GM12878 (cell line): Measurements from ENCODE around the gene CFAP161. TPM values are rescaled to one million over a fixed set of nuclear protein-coding genes. Genes with fewer than 3 reads are reported as not detected.

Source experiments
- ATAC-seq: fragments of 200-7000 bp; cut with Tn5 transposase; 3 replicates; pipeline ENCODE4 v1.9.1; 2020; ENCODE audit warnings: mild to moderate bottlenecking, moderate library complexity
- BruUV-seq: library from RNA; stranded (reverse); fragments of 400-500 nt; replicated peaks from 2 replicates; lab custom pipeline; 2021; lab: Mats Ljungman, UMichigan
- CTCF ChIA-PET: fragments of 300-600 bp; sonication (Branson Sonifier 250); formaldehyde crosslinking; extraction: SDS; loops from one replicate; lab custom pipeline; 2021; ENCODE audit warnings: inconsistent platforms; lab: Yijun Ruan, JAX
- POLR2A ChIA-PET: fragments of 350-600 bp; formaldehyde crosslinking; extraction: SDS; loops from one replicate; lab custom pipeline; 2021; ENCODE audit warnings: inconsistent platforms; lab: Charles Lee
- RAD21 ChIA-PET: fragments of 300-600 bp; sonication (Branson Sonifier 250); formaldehyde crosslinking; loops from one replicate; lab custom pipeline; 2023; ENCODE audit warnings: antibody characterized with exemption; ENCODE audit not compliant: unreplicated experiment; lab: Charles Lee
- SMC1A ChIA-PET: fragments of 300-600 bp; sonication (Branson Sonifier 250); formaldehyde crosslinking; loops from one replicate; lab custom pipeline; 2023; ENCODE audit not compliant: unreplicated experiment, uncharacterized antibody; lab: Charles Lee
- DNase-seq: peaks from one replicate; pipeline ENCODE4 v3.0.0-alpha.2; 2011; ENCODE audit warnings: low read depth, low spot score
- FAIRE-seq: peaks from 3 replicates; lab custom pipeline; 2011; peaks lifted over from hg19 to GRCh38; lab: Jason Lieb, UNC
- H2AFZ ChIP-seq: 2 replicates; pipeline ENCODE4 v1.6.0; 2011; ENCODE audit warnings: low read depth, low read length, control low read depth; ENCODE audit not compliant: control insufficient read depth
- H3K27ac ChIP-seq: 2 replicates; pipeline ENCODE4 v1.5.1; 2011; ENCODE audit warnings: control low read depth; ENCODE audit not compliant: control insufficient read depth, insufficient read depth
- H3K27me3 ChIP-seq, 2 experiments: replicated peaks in 1 of 2; 2 replicates each; pipeline versions ENCODE4 v1.6.0 to v1.6.1; 2011; ENCODE audit warnings: low read length in 1 of 2; ENCODE audit not compliant: control insufficient read depth in 2 of 2, insufficient read depth in 2 of 2
- H3K36me3 ChIP-seq, 2 experiments: 2 replicates each; pipeline ENCODE4 v1.5.1; 2011; ENCODE audit warnings: low read length in 1 of 2; ENCODE audit not compliant: control insufficient read depth in 2 of 2, insufficient read depth in 2 of 2
- H3K4me1 ChIP-seq: 2 replicates; pipeline ENCODE4 v1.6.1; 2011; ENCODE audit warnings: mild to moderate bottlenecking, low read length, moderate library complexity, mixed read lengths; ENCODE audit not compliant: control insufficient read depth, insufficient read depth
- H3K4me2 ChIP-seq: 2 replicates; pipeline ENCODE4 v1.6.0; 2011; ENCODE audit warnings: control low read depth; ENCODE audit not compliant: control insufficient read depth, insufficient read depth
- H3K4me3 ChIP-seq: fragments of 200-600 bp; sonication (generic); 2 replicates; pipeline ENCODE4 v1.5.1; 2016
- H3K79me2 ChIP-seq: 2 replicates; pipeline ENCODE4 v1.6.0; 2011; ENCODE audit warnings: low read length; ENCODE audit not compliant: control insufficient read depth, insufficient read depth
- H3K9ac ChIP-seq: 2 replicates; pipeline ENCODE4 v1.8.0; 2011; ENCODE audit warnings: low read length, control low read depth, mixed read lengths; ENCODE audit not compliant: control insufficient read depth, insufficient read depth
- H3K9me3 ChIP-seq: replicated peaks from 3 replicates; pipeline ENCODE4 v1.5.1; 2011; ENCODE audit warnings: mild to moderate bottlenecking, low read length; ENCODE audit not compliant: control insufficient read depth, insufficient read depth
- H4K20me1 ChIP-seq: 2 replicates; pipeline ENCODE4 v1.6.0; 2011; ENCODE audit not compliant: control insufficient read depth, insufficient read depth
- GATAD2B ChIP-seq: fragments of 450-650 bp; conservative IDR thresholded peaks from 2 replicates; pipeline ENCODE4 v1.6.1; 2017; ENCODE audit warnings: low read depth, mild to moderate bottlenecking, moderate library complexity
- NR2C2 ChIP-seq: IDR thresholded peaks from 2 replicates; pipeline ENCODE4 v1.6.1; 2011; ENCODE audit warnings: borderline replicate concordance, low read depth; ENCODE audit not compliant: control insufficient read depth, insufficient read length
- ZZZ3 ChIP-seq: IDR thresholded peaks from 2 replicates; pipeline ENCODE4 v1.6.1; 2011; ENCODE audit warnings: low read depth; ENCODE audit not compliant: control insufficient read depth, insufficient read length
- WGBS: methylation state at CpG from one replicate; pipeline ENCODE4 v1.1.6; 2016; ENCODE audit warnings: low lambda C conversion rate; ENCODE audit not compliant: insufficient replicate concordance, insufficient coverage; ENCODE audit errors: missing lambda C conversion rate; 5-methylcytosine and 5-hydroxymethylcytosine counted together
- in situ Hi-C: fragments of 300-500 bp; cut with MboI; formaldehyde crosslinking; loops from 9 replicates; pipeline ENCODE4 v1.14.3; 2018; ENCODE audit warnings: mixed read lengths
- intact Hi-C: fragments of 100-400 bp; cut with micrococcal nuclease; formaldehyde crosslinking; loops from one replicate; pipeline ENCODE4 v1.14.2; 2022; ENCODE audit not compliant: unreplicated experiment
- polyA plus RNA-seq, 11 experiments: library from polyadenylated mRNA; depleted of rRNA in 4 of 11; unstranded in 6 of 11; stranded (reverse) in 5 of 11; fragments of >200 nt; fragmentation: Nextera tagmentation in 4 of 11; fragmentation: Illumina TruSeq in 1 of 11; extraction: Ambion mirVana in 4 of 11; extraction: Trizol in 1 of 11; gene quantifications; 1 replicate in 1 of 11; 2 replicates in 10 of 11; pipeline versions ENCODE4 v1.2.1 to v1.2.3, GENCODE V29; 2011 to 2016; ENCODE audit warnings: inconsistent platforms in 2 of 11, missing spikeins in 2 of 11, low read depth in 1 of 11
- total RNA-seq, 4 experiments: library from RNA; depleted of rRNA in 3 of 4; stranded (reverse); fragments of >200 nt in 3 of 4; fragmentation: Illumina TruSeq in 1 of 4; extraction: Trizol in 1 of 4; gene quantifications; 2 replicates each; pipeline versions ENCODE4 v1.2.1 to v1.2.3, GENCODE V29; 2013 to 2021
- TF ChIP-seq, protein P1 (sequence below): IDR thresholded peaks from 2 replicates; pipeline ENCODE4 v1.6.1; 2011; ENCODE audit warnings: mild to moderate bottlenecking, low read depth, low read length, moderate library complexity; ENCODE audit not compliant: insufficient replicate concordance
- TF ChIP-seq, protein P2 (sequence below): fragments of 450-650 bp; IDR thresholded peaks from 2 replicates; pipeline ENCODE4 v1.6.1; 2017; ENCODE audit warnings: mild to moderate bottlenecking, moderate library complexity
- TF ChIP-seq, protein P3 (sequence below): fragments of 450-650 bp; IDR thresholded peaks from 2 replicates; pipeline ENCODE4 v1.6.1; 2016; ENCODE audit warnings: mild to moderate bottlenecking

CFAP161 gene
- total and polyA plus RNA-seq, 10 of the 15 experiments (the other 5 are each of a cell fraction or from before 2014, with no cell fraction given) = 0.31 TPM; not detected in 9

DNA sequence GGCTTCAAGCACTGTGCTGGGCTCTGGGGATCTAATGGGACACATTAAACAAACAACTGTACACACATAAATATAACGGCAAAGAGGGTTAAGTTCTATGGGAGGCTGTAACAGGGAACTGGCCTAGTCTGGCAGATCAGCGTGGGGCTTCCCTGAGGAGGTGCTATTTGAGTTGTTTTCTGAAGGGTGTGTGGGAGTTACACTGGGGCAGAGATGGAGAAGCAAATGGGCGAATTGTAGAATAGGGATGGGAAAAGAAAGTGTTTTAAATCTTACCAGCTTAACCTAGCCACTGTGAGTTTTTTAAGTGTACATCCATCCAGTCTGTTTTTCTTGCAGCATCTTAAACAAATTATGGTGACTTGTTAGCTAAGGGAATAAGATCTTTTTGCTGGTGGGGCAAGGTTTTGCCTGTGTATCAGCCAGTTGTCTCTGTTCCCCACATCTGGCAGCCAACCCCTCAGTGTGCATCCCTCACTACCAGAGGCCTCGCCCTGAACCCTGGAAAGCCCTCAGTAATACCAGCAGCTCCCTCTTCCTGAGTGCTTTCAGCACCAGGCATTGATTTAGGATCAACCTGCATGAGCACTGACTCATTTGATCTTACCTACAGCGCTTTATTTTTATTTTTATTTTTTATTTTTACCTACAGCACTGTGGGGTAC lies 51.7 kb downstream of the CFAP161 start:
- ChIA-PET SMC1A (no interaction called here), RAD21 (no interaction called here), POLR2A (no interaction called here), CTCF (no interaction called here)
- no peak overlapping the region for H2AFZ ChIP-seq
- H3K4me2 ChIP-seq = no peak overlapping the region
- TF ChIP-seq, protein P1, sequence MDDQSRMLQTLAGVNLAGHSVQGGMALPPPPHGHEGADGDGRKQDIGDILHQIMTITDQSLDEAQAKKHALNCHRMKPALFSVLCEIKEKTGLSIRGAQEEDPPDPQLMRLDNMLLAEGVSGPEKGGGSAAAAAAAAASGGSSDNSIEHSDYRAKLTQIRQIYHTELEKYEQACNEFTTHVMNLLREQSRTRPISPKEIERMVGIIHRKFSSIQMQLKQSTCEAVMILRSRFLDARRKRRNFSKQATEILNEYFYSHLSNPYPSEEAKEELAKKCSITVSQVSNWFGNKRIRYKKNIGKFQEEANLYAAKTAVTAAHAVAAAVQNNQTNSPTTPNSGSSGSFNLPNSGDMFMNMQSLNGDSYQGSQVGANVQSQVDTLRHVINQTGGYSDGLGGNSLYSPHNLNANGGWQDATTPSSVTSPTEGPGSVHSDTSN = no peak
- TF ChIP-seq GATAD2B = no peak
- H3K9me3 ChIP-seq = no peaks in the 10 kb centered on the region
- FAIRE-seq = no peak
- no peaks in the 10 kb centered on the region for H3K4me1 ChIP-seq
- H4K20me1 ChIP-seq = no peaks in the 10 kb centered on the region
- H3K4me3 ChIP-seq = no peak overlapping the region
- no peak for ATAC-seq
- in situ Hi-C loops = no loop called here
- no peaks in the 10 kb centered on the region for H3K36me3 ChIP-seq
- no peak for DNase-seq
- H3K79me2 ChIP-seq = no peaks in the 10 kb centered on the region
- WGBS = 5% methylated on average over 5 of the region's 5 CpGs
- intact Hi-C loops = no loop called here
- peaks cover 2 to 3% of the 10 kb centered on the region in 2 experiments; a peak in 2 of 4 replicates for H3K27me3 ChIP-seq
- no peak overlapping the region for H3K9ac ChIP-seq
- H3K27ac ChIP-seq = no peak overlapping the region
- BruUV-seq = no TSS peak

DNA sequence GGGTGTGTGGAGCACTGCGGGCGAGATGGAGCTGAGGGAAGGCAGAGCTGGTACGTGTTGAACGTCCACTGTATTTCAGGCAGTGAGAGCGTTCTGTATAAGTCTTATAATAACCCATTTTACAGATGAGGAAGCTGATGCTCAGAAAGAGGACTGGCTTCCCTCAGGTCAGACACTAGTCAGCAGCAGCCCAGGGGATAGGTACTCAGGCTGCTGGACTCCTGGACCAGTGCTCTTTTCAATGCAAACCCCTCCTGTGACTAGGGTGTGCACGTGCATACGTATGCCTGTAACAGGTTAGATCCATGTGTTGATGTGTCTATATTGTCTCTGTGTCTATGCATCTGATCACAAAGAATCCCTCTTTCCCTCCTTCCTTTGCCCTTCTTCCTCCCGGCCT lies 54.3 kb downstream of the CFAP161 start:
- ChIA-PET SMC1A (interaction anchor here (0.6 kb wide), 2 partner anchors 13 to 362 kb away, joined by 3 read pairs; no protein-coding TSS in a partner anchor), POLR2A (no interaction called here), CTCF (interaction anchor here (1.5 kb wide), 1 partner anchor 78 kb away, joined by 4 read pairs; no protein-coding TSS in a partner anchor)
- TF ChIP-seq NR2C2 (no peak), ZZZ3 (no peak)
- TF ChIP-seq, protein P2, sequence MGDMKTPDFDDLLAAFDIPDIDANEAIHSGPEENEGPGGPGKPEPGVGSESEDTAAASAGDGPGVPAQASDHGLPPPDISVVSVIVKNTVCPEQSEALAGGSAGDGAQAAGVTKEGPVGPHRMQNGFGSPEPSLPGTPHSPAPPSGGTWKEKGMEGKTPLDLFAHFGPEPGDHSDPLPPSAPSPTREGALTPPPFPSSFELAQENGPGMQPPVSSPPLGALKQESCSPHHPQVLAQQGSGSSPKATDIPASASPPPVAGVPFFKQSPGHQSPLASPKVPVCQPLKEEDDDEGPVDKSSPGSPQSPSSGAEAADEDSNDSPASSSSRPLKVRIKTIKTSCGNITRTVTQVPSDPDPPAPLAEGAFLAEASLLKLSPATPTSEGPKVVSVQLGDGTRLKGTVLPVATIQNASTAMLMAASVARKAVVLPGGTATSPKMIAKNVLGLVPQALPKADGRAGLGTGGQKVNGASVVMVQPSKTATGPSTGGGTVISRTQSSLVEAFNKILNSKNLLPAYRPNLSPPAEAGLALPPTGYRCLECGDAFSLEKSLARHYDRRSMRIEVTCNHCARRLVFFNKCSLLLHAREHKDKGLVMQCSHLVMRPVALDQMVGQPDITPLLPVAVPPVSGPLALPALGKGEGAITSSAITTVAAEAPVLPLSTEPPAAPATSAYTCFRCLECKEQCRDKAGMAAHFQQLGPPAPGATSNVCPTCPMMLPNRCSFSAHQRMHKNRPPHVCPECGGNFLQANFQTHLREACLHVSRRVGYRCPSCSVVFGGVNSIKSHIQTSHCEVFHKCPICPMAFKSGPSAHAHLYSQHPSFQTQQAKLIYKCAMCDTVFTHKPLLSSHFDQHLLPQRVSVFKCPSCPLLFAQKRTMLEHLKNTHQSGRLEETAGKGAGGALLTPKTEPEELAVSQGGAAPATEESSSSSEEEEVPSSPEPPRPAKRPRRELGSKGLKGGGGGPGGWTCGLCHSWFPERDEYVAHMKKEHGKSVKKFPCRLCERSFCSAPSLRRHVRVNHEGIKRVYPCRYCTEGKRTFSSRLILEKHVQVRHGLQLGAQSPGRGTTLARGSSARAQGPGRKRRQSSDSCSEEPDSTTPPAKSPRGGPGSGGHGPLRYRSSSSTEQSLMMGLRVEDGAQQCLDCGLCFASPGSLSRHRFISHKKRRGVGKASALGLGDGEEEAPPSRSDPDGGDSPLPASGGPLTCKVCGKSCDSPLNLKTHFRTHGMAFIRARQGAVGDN = no peak
- TF ChIP-seq, protein P3, sequence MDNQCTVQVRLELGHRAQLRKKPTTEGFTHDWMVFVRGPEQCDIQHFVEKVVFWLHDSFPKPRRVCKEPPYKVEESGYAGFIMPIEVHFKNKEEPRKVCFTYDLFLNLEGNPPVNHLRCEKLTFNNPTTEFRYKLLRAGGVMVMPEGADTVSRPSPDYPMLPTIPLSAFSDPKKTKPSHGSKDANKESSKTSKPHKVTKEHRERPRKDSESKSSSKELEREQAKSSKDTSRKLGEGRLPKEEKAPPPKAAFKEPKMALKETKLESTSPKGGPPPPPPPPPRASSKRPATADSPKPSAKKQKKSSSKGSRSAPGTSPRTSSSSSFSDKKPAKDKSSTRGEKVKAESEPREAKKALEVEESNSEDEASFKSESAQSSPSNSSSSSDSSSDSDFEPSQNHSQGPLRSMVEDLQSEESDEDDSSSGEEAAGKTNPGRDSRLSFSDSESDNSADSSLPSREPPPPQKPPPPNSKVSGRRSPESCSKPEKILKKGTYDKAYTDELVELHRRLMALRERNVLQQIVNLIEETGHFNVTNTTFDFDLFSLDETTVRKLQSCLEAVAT = no peak

More for the DNA sequence above, 54.3 kb downstream of the CFAP161 start:
- BruUV-seq = no TSS peak
- WGBS = 56% methylated on average over 8 of the region's 8 CpGs
- no peaks in the 10 kb centered on the region; a peak in 2 of 4 replicates for H3K27me3 ChIP-seq
- H3K79me2 ChIP-seq = no peaks in the 10 kb centered on the region
- no peaks in the 10 kb centered on the region for H4K20me1 ChIP-seq
- H3K4me2 ChIP-seq = no peak overlapping the region
- no peak for FAIRE-seq
- no peak overlapping the region for H2AFZ ChIP-seq
- no peak overlapping the region for H3K27ac ChIP-seq
- no peaks in the 10 kb centered on the region for H3K36me3 ChIP-seq
- intact Hi-C loops = no loop called here
- no peak for ATAC-seq
- no peak overlapping the region for H3K9ac ChIP-seq
- H3K4me3 ChIP-seq = no peak overlapping the region
- in situ Hi-C loops = no loop called here
- no peak for DNase-seq
- H3K4me1 ChIP-seq = no peaks in the 10 kb centered on the region
- H3K9me3 ChIP-seq = no peaks in the 10 kb centered on the region
- RAD21 ChIA-PET = no interaction called here
